GM18870 (cell line): ENCODE results near the gene NPPA.
"Not testable (repeated sequence)": the region's sequence is repeated elsewhere in the genome, so short reads cannot be mapped to it uniquely, and the experiment has no call there.

ENCODE experiments used
- ATAC-seq: cut with Tn5 transposase; IDR thresholded peaks from one replicate; pipeline ENCODE4 v1.9.1; 2021; ENCODE audit warnings: moderate library complexity; ENCODE audit not compliant: unreplicated experiment

Gene NPPA

DNA sequence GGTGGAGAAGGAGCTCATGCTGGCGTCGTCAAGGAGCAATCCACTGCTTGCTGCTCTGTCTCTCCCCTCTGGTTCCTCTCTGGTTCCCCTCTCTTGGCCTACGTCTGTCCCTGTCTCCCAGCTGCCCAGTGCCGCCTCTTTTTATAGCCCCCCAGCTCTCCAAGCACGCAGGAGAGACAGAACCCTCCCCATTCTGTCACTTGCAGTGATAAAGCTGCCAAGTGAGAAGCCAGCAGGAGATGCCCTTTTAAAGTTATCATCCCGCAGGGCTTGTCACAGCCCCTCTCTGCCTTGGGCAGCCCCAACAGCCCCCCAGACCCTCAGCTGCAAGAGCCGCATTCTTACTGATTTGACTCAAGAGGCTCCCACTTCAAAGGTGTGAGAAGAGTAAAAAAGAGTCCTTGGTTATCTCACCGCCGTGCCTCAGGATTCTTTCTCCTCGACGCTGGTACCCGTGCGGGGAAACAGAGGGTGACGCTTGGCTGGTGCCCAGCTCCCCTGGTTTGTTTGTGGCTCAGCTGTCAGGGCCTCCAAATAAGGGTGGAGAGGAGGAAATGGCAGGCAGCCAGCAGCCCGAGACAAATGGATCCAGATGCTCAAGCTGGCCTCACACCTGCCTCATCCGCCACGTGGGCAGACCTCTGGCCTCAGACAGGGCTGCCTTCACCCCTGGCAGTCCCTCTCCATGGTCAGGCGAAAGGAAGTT lies at the start of gene NPPA:
Gene NPPA, minus strand, starts transcription at position 117 of the 706 bp plus-strand sequence. Its CDS starts 99 bp downstream, at position 18.
- no peak for ATAC-seq

DNA sequence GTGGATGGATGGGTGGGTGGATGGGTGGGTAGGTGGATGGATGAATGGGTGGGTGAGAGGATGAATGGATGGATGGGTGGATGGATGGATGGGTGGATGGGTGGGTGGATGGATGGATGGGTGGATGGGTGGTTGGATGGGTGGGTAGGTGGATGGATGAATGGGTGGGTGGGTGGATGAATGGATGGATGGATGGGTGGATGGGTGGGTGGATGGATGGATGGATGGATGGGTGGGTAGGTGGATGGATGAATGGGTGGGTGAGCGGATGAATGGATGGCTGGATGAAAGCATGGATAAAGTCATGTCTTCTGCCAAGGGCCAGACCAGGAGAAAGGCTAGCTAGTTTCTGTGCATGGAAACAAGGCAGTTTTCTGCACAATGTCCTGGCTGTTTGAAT lies 46.9 kb upstream of the NPPA start:
- not testable (repeated sequence) for ATAC-seq

DNA sequence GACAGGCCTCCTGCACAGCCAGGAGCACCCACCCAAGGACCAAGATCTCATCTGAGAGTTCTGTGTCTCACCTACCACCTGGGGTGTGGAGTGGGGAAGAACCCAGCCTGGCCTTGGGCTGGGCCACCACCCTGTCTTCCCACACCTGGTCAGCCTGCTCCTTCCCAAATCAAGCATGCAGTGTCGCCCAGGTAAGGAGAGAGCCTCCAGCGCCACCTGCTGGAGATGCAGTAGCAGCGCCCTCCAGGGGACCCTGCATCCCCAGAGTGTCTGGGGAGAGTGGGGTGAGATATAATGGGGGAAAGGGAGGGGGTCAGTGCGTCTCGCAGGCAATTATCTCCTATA lies 46.3 kb upstream of the NPPA start:
- no peak for ATAC-seq

DNA sequence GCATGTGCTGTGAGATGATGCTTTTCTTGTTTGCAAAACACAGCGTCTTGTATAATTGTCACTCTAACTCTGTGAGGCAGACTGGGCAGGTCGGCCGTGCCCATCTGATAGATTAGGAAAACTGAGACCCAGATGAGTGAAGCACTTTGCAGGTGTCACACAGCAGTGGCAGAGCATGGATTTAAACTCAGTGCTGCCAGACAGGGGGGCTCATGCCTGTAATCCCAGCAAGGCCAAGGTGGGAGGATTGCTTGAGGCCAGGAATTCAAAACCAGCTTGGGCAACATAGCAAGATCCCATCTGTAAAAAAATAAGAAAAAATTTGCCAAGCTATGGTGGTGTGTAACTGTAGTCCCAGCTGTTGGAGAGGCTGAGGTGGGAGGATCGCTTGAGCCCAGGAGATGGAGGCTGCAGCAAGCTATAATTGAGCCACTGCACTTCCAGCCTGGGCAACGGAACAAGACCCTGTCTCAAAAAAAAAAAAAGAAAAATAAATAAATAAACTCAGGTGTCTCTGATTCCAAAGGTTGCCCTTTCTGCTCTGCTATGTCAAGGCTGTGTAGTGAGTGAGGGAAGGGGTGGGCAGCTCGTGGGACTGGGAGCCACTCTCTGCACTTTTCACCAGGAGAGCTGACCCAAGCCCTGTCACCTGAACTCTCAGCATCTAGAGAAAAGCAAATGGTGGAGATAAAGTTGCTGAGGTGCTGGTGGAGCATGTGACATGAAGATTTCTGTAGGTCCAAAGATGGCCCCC lies 44.0 kb upstream of the NPPA start:
- ATAC-seq, result no peak

DNA sequence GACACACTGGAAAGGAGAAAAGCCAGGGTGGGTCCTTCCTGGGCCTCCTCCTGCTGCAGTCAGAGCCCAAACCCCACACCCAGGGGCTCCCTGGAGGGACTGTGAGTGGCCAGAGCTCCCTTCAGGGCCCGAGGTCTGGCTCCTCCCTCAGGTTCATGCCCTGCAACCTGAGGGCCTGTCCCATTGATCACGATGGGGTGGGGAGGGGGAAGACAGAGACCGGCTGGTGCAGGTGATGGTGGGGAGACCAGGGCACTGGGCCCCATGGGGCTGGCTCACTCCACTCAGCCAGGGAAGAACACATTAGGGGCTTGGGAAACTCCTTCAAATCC lies 41.3 kb upstream of the NPPA start:
- no peak for ATAC-seq

DNA sequence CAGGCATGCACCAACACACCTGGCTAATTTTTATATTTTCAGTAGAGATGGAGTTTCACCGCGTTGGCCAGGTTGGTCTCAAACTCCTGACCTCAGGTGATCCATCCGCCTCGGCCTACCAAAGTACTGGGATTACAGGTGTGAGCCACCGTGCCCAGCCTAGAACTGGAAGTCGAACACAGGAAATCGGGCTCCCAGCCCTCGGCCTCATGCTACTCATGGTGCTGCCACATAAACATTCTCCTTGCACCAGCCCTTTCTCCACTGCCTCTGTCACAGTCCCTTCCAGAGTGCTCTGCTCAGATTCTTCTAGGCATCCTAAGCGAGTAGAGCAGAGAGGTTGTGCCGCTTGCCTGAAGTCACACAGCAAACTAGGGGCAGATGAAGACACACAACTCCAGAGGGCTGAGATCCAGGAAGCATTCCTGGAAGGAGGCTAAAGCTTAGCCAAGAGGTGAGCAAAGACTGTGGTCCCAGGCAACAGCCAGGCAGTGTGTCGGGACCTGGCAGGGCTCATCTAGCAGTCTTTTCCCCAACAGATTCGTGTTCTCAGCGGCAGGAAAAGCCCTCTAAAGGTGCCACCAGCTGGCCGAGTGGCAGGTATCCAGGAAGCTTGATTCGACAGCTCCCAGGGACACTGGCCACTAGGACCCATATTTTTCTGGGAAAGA lies 40.8 kb upstream of the NPPA start:
- ATAC-seq, result no peak

DNA sequence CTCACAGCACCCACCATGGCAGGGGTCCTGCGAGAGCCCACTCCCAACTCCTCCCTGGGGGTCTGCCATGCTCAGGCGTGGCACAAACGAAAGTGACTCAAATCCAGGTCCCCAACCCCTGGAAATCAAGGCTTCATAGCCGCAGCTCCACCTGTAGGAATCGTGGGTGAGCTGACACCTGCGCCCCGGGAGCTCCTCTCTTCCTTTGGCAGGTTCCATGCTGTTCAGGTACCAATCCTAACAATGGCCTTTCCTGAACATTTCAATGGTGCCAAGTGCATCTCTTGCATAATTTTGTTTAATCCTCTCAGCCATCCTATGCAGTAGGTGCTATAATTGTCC lies 40.1 kb upstream of the NPPA start:
- ATAC-seq, result no peak

DNA sequence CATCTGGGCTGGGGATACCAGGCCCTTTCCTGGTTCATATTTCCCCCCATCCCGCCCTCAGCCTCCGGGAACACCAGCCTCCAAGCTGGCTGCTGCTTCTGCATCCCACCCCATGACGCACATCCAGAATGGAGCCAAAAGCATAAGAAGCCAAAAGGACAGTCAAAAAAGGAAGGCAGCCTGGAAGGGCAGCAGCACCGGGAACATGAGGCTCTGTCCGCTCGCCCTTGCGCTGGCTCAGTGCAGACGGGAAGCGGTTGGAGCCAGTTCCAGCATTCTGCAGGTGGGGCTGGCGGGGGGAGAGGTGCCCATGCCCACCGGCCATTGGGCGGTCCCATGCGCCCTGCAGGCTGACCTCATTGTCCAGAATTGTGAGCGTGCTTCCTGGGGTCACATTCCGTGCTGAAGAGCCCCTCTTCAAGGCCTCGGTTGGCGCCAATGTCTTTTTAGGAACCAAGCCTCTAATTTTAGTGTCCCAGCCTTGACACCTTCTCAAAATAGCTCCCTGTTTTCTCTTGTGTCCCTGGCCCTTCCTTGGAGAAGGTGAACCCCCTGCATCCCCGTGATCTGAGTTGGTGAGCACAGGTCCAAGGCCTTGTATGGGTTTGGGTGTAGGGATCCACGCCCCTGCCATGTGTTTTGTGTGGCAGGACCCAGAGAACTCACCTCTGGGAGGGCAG lies 39.5 kb upstream of the NPPA start:
- ATAC-seq, result no peak

DNA sequence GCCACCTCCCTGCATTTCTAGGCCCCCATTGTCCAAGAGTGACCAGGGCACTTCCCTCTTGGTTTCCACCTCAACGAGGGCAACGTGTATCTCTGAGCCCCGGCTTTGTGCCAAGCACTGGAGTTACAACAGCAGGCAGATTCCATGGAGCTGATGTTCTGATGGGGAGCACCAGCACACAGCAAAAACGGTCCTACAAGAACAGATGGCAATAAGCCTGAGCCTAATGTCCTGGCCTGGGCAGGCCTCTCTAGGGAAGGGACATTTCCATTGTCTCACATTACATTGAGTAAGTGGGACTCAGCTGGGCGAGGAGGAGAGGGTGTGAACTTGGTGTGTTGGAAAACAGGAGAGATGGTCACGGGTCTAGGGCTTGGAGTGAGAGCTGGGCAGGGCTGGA lies 38.3 kb upstream of the NPPA start:
- no peak for ATAC-seq

DNA sequence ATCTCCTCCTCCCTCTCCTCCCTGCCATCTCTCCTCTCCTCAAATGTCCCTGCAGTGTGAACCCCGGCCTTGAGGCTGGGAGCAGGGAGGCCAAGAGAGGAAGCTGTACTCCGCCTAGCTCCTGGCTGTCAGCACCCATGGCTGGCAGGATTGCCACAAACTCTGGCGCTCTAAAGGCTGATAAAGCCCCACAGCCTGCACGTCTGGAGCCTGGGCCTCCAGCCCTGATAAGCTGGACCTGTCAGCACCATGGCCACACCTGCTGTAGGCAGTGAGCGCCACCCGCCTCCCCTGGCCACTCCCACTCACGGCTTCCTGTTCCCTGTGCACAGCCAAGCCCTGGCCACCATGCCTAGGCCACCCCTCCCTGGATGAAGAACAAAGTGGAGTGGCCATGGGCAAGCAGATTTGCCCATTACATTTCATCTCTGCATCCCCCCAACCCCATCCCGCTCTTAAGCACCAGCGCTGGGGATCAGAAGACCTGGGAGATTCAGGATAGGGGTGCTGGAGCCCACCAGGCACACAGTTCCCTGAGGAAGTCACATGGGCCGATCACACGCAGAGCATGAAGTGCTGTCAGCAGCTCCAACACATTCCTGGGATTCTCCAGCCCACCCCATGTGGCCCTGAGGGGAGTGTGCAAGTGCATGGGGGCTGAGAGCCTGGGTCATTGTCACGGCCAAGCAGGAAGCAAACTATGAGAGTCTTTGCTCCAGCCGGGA lies 35.4 kb upstream of the NPPA start:
- no peak for ATAC-seq

DNA sequence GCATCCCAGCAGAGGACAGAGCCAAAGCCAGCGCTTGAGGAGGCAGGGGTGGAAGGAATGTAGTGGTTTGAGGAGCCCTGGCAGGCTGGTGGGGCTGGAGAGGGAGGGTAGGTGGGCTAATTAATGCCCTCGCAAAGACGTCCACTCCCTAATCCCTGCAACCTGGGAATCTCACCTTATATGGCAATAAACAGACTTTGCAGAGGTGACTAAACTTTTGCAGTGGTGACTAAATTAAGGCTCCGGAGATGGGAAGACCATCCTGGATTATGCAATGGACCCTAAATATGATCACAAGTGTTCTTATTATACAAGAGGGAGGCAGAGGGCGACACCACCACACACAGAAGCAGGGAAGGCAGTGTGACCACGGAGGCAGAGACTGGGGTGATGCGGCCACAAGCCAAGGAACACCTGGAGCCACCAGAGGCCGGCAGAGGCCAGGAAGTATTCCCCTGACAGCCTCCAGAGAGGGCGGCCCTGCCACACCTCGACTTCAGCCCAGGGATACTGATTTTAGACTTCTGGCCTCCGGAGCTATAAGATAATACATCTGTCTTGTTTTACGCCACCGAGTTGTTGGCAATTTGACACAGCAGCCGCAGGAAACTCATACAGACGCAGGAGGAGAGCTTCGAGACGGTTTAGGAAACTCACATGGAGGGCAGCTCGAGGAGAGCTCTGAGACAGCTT lies 34.3 kb upstream of the NPPA start:
- ATAC-seq, result no peak

DNA sequence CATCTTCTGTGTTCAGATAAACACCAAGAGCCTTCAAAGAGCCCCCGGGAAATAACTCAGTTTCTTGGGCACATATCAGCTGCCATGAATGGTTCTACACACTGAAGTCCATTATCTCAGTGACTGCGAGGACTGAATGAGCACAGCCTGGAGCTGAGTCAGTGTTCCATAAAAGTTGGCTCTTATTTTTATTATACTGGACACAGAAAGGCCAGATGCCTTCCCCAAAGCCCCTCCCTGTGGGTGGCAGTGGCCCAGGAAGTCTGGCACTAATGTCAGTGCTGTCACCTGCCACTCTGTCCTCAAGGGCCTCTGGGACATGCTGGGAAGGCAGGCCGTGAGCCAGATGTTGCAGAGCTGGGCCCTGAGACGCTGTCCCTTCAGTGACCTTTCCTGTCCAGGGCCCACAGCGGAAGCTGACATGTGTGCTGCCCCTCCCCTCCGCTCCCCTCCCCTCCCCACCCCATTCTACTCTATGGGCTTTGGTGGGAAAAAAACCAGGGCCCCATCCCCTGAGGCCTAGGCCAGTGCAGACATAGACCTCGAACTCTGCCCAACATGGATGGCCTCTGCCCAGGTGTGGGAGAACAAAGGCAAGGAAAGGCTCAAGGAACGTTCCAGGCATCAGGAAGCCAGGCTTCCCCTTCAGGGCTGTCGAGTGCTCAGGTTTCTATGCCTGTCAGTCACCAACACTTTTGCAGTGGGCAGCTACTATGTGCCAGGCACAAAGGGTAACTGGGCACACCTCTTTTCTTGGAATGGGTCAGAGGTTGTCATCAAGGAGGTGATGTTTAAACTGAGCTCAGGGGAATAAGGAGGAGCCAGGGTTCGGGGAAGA lies 33.5 kb upstream of the NPPA start:
- no peak for ATAC-seq

DNA sequence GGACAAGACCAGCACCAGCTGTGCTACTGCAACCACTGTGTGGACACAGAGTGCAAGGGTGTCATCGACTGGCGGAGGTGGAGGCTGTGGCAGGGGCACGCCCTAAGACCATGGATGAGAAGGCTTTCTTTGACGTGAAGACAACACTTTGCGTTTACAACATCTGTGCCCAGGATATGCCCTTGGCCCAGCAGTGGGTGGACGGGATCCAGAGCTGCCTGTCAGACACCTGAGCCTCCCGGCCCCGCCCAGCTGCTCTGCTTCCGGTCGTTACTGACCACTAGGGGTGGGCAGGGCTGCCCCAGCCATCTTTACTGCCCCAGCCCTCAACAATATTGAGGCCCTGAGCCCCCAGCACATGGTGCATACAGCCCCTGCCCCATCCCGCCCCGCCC lies 32.6 kb upstream of the NPPA start:
- no peak for ATAC-seq

DNA sequence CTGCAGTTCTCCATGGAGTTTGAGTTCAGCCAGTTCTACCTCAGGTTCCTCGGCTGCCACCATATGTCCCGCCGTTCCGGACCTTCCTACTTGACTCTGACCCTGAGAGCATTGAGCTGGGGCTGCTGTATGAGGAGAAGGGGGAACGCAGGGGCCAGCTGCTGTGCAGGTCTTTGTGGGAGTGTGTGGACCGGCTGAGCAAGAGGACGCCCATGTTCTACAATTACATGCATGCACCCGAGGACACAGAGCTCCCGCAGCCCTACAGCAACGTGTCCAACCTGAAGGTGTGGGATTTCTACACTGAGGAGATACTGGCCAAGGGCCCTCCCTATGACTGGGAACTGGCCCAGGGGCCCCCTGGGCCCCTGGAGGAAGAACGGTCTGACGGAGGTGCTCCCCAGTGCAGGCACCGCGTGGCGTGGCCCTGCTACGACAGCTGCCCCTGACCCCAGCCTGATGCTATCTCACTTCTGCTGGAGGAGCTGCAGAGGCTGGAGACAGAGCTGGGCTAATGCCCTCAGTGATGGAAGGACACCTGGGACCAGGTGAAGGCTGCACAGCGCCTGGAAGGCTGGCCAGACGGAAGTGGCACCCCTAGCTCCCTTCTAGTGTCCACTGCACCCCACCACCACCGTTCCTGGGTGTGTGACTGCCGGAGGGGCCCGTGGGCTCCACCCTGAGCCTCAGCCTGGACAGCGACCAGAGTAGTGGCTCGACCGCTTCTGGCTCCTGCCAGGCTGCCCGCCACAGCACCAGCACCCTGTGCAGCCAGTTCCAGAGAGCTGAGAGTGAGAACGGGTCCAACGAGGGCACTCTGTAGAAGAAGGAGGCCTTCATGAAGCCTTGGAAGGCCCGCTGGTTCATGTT lies 32.0 kb upstream of the NPPA start:
- no peak for ATAC-seq

DNA sequence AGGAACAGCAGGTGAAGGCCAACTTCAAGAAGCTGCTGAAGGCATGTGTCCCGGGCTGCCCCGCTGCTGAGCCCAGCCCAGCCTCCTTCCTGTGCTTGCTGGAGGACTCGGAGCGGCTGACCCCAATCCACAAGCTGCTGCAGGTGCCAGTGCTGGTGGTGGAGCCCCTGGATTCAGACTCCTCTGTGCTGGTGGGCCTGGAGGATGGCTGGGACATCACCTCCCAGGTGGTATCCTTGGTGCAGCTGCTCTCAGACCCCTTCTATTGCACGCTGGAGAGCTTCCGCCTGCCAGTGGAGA lies 31.3 kb upstream of the NPPA start:
- ATAC-seq, result no peak

DNA sequence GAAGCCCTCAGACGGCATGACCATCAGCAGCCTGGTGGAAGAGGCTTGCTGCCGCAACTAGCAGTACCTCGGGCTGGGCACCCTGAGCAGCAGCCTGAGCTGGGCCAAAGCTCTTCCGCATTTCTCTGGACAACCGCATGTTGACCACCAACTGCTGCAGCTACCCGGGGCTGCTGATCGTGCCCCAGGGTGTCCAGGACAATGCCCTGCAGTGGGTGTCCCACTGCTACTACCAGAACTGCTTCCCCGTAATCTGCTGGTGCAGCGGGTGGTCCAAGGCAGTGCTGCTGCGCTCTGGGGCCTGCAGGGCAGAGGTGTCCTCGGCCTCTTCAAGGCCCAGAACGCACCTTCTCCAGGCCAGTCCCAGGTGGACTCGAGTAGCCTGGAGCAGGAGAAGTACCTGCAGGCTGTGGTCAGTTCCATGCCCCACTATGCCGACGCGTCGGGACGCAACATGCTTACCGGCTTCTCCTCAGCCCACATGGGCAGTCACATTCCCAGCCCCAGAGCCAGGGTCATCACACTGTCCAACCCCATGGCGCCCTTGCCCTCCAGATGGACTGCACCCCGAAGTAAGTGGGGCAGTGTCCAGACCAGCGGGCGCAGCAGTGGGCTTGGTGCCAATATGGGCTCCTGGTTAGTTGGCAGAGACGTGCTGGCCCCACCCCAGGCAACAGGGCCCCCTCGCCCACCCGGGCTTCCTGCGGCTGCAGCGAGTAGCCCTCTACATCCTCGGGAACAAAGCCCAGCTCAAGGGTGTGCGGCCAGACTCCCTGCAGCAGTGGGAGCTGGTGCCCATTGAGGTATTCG lies 30.7 kb upstream of the NPPA start:
- no peak for ATAC-seq

DNA sequence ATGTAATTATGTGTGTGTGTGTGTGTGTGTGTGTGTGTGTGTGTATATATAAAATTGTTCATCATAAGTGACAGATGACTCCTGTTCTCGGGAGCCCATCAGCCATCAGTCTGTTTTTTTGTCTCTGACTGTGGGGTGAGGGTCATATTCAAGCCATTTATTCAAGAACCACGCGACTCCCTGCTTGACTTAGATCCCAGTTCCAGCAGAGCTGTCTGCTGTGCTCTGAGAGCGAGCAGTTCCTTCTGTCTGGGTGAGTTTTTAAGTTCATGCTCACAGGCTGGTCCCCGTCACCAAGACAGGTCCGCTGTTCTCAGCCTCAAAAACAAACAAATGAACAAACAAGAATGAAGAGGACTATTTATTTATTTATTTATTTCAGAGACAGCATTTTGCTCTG lies 29.5 kb upstream of the NPPA start:
- ATAC-seq, result no peak

DNA sequence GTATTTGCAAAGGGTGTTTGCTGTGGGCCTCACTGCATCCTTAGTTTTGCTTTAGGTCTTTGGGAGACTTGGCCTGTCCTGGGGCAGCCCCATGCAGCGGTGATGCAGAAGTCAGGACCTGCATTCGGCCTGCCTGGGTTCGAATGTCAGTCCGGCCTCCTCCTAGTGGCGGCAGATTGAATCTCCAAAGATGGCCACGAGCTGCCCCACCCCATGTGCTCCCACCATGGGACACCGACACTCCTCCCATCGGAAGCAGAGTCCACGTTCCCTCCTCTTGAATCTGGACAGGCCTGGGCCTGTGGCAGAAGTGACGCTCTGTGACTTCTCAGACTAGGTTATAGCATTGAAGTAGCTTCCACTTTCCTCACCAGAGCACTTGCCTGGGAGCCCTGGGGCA lies 27.5 kb upstream of the NPPA start:
- no peak for ATAC-seq
